ENCODE data around the gene RABEP2. TPM values are rescaled to one million over a fixed set of nuclear protein-coding genes. Genes with fewer than 3 reads are reported as not detected.

RABEP2 gene
- total RNA-seq, 6 experiments from 2014 or later: 19.8 to 24.9 (median 21.9) TPM

- H3K4me3 Mint-ChIP-seq: no peak overlapping the region
- no peak overlapping the region for H3K27ac Mint-ChIP-seq
- no peak for TF ChIP-seq CTCF (IDR thresholded peaks at IDR 0.05)
- H3K27me3 Mint-ChIP-seq (ENCODE audit: insufficient read depth): peaks cover 14% of the 10 kb centered on the region
- H3K9me3 Mint-ChIP-seq: no peaks in the 10 kb centered on the region
- no peak for DNase-seq
- H3K4me1 Mint-ChIP-seq (ENCODE audit: low read depth): peaks cover 9% of the 10 kb centered on the region; the same call in 1 of the 2 replicates
- H3K36me3 Mint-ChIP-seq (ENCODE audit: low read depth): peaks cover 3% of the 10 kb centered on the region; the same call in 1 of the 2 replicates
Measured at GRCh38 chr16:28936784-28937155, 11.7 kb upstream of the RABEP2 start.

GRCh38 chr16:28935924-28936783, 11.1 kb upstream of the RABEP2 start:
- peak; percentile 42 for DNase-seq
- no peaks in the 10 kb centered on the region for H3K9me3 Mint-ChIP-seq
- H3K4me1 Mint-ChIP-seq (ENCODE audit: low read depth): peaks cover 9% of the 10 kb centered on the region; the same call in 1 of the 2 replicates
- H3K27ac Mint-ChIP-seq: no peak overlapping the region
- no peak for TF ChIP-seq CTCF (IDR thresholded peaks at IDR 0.05)
- H3K27me3 Mint-ChIP-seq (ENCODE audit: insufficient read depth): peaks cover 14% of the 10 kb centered on the region
- peaks cover 3% of the 10 kb centered on the region; the same call in 1 of the 2 replicates for H3K36me3 Mint-ChIP-seq (ENCODE audit: low read depth)
- peak overlapping the region; percentile 2; the same call in 1 of the 2 replicates for H3K4me3 Mint-ChIP-seq

GRCh38 chr16:28935346-28935745, 10.3 kb upstream of the RABEP2 start:
- H3K27me3 Mint-ChIP-seq (ENCODE audit: insufficient read depth): peaks cover 14% of the 10 kb centered on the region
- no peak for TF ChIP-seq CTCF (IDR thresholded peaks at IDR 0.05)
- DNase-seq: no peak
- peaks cover 3% of the 10 kb centered on the region; the same call in 1 of the 2 replicates for H3K36me3 Mint-ChIP-seq (ENCODE audit: low read depth)
- peaks cover 9% of the 10 kb centered on the region; the same call in 1 of the 2 replicates for H3K4me1 Mint-ChIP-seq (ENCODE audit: low read depth)
- H3K27ac Mint-ChIP-seq: no peak overlapping the region
- no peaks in the 10 kb centered on the region for H3K9me3 Mint-ChIP-seq
- no peak overlapping the region for H3K4me3 Mint-ChIP-seq

- no peak for DNase-seq
- Mint-ChIP-seq H3K4me3 (no peak overlapping the region), H3K27ac (no peak overlapping the region), H3K4me1 (ENCODE audit: low read depth) (peaks cover 9% of the 10 kb centered on the region; the same call in 1 of the 2 replicates), H3K9me3 (no peaks in the 10 kb centered on the region), H3K36me3 (ENCODE audit: low read depth) (peaks cover 3% of the 10 kb centered on the region; the same call in 1 of the 2 replicates), H3K27me3 (ENCODE audit: insufficient read depth) (peaks cover 9% of the 10 kb centered on the region)
- no peak for TF ChIP-seq CTCF (IDR thresholded peaks at IDR 0.05)
Measured at GRCh38 chr16:28933171-28933570, 8.1 kb upstream of the RABEP2 start.

- peaks cover 9% of the 10 kb centered on the region; the same call in 1 of the 2 replicates for H3K4me1 Mint-ChIP-seq (ENCODE audit: low read depth)
- H3K4me3 Mint-ChIP-seq: no peak overlapping the region
- H3K27me3 Mint-ChIP-seq (ENCODE audit: insufficient read depth): peaks cover 9% of the 10 kb centered on the region
- no peak overlapping the region for H3K27ac Mint-ChIP-seq
- no peak for DNase-seq
- no peaks in the 10 kb centered on the region for H3K9me3 Mint-ChIP-seq
- peaks cover 3% of the 10 kb centered on the region; the same call in 1 of the 2 replicates for H3K36me3 Mint-ChIP-seq (ENCODE audit: low read depth)
- TF ChIP-seq CTCF (IDR thresholded peaks at IDR 0.05): no peak
Measured at GRCh38 chr16:28932339-28933141, 7.5 kb upstream of the RABEP2 start.

Data from HFFc6 (cell line).